Spleen (tissue), 11 donors: ENCODE measurements around the gene KLHL22. TPM values are rescaled to one million over a fixed set of nuclear protein-coding genes. Genes with fewer than 3 reads are reported as not detected.
"Not testable (repeated sequence)": the region's sequence is repeated elsewhere in the genome, so short reads cannot be mapped to it uniquely, and the experiment has no call there.

ENCODE experiments used
- DNase-seq: peaks from one replicate; pipeline ENCODE4 v3.0.0-alpha.2; 2020
- H3K27ac ChIP-seq, 8 donors: fragments of 200-600 bp; sonication (generic) in 7 of 8; 1 replicate in 4 of 8; 2 replicates in 4 of 8; pipeline versions ENCODE4 v1.5.0 to v1.8.0; 2016 to 2021; ENCODE audit warnings: inconsistent platforms in 4 of 8, mild to moderate bottlenecking in 4 of 8, moderate library complexity in 1 of 8
- H3K27me3 ChIP-seq, 7 donors: fragments of 200-600 bp; sonication (generic) in 6 of 7; replicated peaks in 1 of 7; 1 replicate in 4 of 7; 2 replicates in 3 of 7; pipeline versions ENCODE4 v1.5.0 to v1.8.0; 2016 to 2021; ENCODE audit warnings: inconsistent platforms in 3 of 7, mild to moderate bottlenecking in 1 of 7
- H3K36me3 ChIP-seq, 6 donors: fragments of 200-600 bp; sonication (generic) in 5 of 6; 1 replicate in 4 of 6; 2 replicates in 2 of 6; pipeline versions ENCODE4 v1.5.0 to v1.8.0; 2016 to 2021; ENCODE audit warnings: inconsistent platforms in 2 of 6
- H3K4me1 ChIP-seq, 6 donors: fragments of 200-600 bp; sonication (generic) in 5 of 6; 1 replicate in 3 of 6; 2 replicates in 3 of 6; pipeline versions ENCODE4 v1.5.0 to v1.8.0; 2016 to 2021; ENCODE audit warnings: inconsistent platforms in 3 of 6
- H3K4me3 ChIP-seq, 8 donors: fragments of 200-600 bp; sonication (generic) in 7 of 8; 1 replicate in 4 of 8; 2 replicates in 4 of 8; pipeline versions ENCODE4 v1.5.0 to v1.8.0; 2016 to 2021; ENCODE audit warnings: inconsistent platforms in 4 of 8, mild to moderate bottlenecking in 4 of 8, moderate library complexity in 2 of 8
- H3K9me3 ChIP-seq, 8 donors: fragments of 200-600 bp; sonication (generic) in 7 of 8; 1 replicate in 4 of 8; 2 replicates in 4 of 8; pipeline versions ENCODE4 v1.5.0 to v1.8.0; 2016 to 2021; ENCODE audit warnings: inconsistent platforms in 4 of 8
- POLR2A ChIP-seq, 3 donors: fragments of 450-650 bp; IDR thresholded peaks; one replicate each; pipeline ENCODE4 v1.5.1; 2017; ENCODE audit warnings: antibody characterized with exemption in 3 of 3, mild to moderate bottlenecking in 1 of 3
- POLR2AphosphoS5 ChIP-seq, 3 donors: sonication (generic); formaldehyde crosslinking; IDR thresholded peaks; one replicate each; pipeline ENCODE4 v1.5.1; 2017; ENCODE audit warnings: antibody characterized with exemption in 3 of 3
- WGBS, 5 donors: extraction: QIAGEN DNeasy Blood & Tissue Kit in 3 of 5; methylation state at CpG; one replicate each; pipeline versions ENCODE4 v1.1.5 to v1.1.7; 2013 to 2018; 5-methylcytosine and 5-hydroxymethylcytosine counted together
- intact Hi-C: fragments of 100-400 bp; cut with DNase I; formaldehyde crosslinking; loops from one replicate; pipeline ENCODE4 v1.15.0; 2023; ENCODE audit warnings: low total_unique reads
- polyA plus RNA-seq, 3 donors: library from polyadenylated mRNA; stranded (reverse); fragments of 200-250 nt; gene quantifications; one replicate each; pipeline ENCODE4 v1.2.1, GENCODE V29; 2013
- total RNA-seq, 7 donors: library from RNA; depleted of rRNA in 3 of 7; stranded (reverse); fragments of >200 nt in 3 of 7; fragmentation: NEBNext Ultra II Directional in 4 of 7; extraction: Animal tissue kit (Norgen Biotek cat#: 25700) in 4 of 7; gene quantifications; one replicate each; pipeline versions ENCODE4 v1.1.0 to v1.2.1, GENCODE V29; 2016 to 2021
- TF ChIP-seq, protein P1 (sequence below), 11 experiments: fragments of 200-600 bp in 7 of 11; fragments of 450-650 bp in 4 of 11; sonication (generic) in 4 of 11; IDR thresholded peaks in 8 of 11; conservative IDR thresholded peaks in 3 of 11; 1 replicate in 7 of 11; 2 replicates in 4 of 11; pipeline versions ENCODE4 v1.4.0 to v1.8.0; 2016 to 2021; ENCODE audit warnings: antibody characterized with exemption in 11 of 11, inconsistent platforms in 4 of 11, mild to moderate bottlenecking in 1 of 11
- donor health status: healthy with polysubstance abuse.
- donor health status: DM: no; HTN: no; CAD: no; lungs with moderate emphysema.
- donor health status: DM: no; HTN: no; CAD: no.
- donor health status: Bipolar disorder and iron deficiency.
- donor health status: healthy.
- donor health status: DM: no; HTN: no; CAD: no.
- donor health status: DM: yes; HTN: yes; CAD: no.

KLHL22 gene
- total and polyA plus RNA-seq, 10 donors, result 14.0 to 40.6 (median 28.6) TPM

- peak overlapping the region; percentile 70 to 96 (median 92) for H3K27ac ChIP-seq
- intact Hi-C loops, result loop anchor here (10.0 kb wide), 1 partner anchor 55 kb away; no protein-coding TSS in a partner anchor
- 20 to 27% (median 22%) methylated on average over 7 of the region's 7 CpGs for WGBS, 5 donors
- peaks cover 0 to 37% (median 5%) of the 10 kb centered on the region in 6 donors for H3K36me3 ChIP-seq
- H3K9me3 ChIP-seq, result no peaks in the 10 kb centered on the region
- DNase-seq, result peak; percentile 79
- H3K4me3 ChIP-seq, result peak overlapping the region; percentile 74 to 95 (median 89)
- peaks cover 32 to 77% (median 58%) of the 10 kb centered on the region in 6 donors for H3K4me1 ChIP-seq
- peak in 1 of 3 donors; percentile 34 for TF ChIP-seq POLR2A (IDR thresholded peaks at IDR 0.05)
- TF ChIP-seq, protein P1, sequence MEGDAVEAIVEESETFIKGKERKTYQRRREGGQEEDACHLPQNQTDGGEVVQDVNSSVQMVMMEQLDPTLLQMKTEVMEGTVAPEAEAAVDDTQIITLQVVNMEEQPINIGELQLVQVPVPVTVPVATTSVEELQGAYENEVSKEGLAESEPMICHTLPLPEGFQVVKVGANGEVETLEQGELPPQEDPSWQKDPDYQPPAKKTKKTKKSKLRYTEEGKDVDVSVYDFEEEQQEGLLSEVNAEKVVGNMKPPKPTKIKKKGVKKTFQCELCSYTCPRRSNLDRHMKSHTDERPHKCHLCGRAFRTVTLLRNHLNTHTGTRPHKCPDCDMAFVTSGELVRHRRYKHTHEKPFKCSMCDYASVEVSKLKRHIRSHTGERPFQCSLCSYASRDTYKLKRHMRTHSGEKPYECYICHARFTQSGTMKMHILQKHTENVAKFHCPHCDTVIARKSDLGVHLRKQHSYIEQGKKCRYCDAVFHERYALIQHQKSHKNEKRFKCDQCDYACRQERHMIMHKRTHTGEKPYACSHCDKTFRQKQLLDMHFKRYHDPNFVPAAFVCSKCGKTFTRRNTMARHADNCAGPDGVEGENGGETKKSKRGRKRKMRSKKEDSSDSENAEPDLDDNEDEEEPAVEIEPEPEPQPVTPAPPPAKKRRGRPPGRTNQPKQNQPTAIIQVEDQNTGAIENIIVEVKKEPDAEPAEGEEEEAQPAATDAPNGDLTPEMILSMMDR (IDR thresholded peaks at IDR 0.05 in 8 of 11, conservative IDR thresholded peaks at IDR 0.05 in 3 of 11), result no peak
- peak in 1 of 3 donors; percentile 78 for TF ChIP-seq POLR2AphosphoS5 (IDR thresholded peaks at IDR 0.05)
- no peaks in the 10 kb centered on the region for H3K27me3 ChIP-seq
Observed at GRCh38 chr22:20509344-20510047, 13.9 kb upstream of the KLHL22 start.

GRCh38 chr22:20508815-20509271 is 13.2 kb upstream of the KLHL22 start:
- Histone ChIP-seq H3K27me3 (no peaks in the 10 kb centered on the region), H3K4me1 (peaks cover 32 to 70% (median 52%) of the 10 kb centered on the region in 6 donors), H3K27ac (peak overlapping the region; percentile 70 to 96 (median 92)), H3K4me3 (peak overlapping the region; percentile 74 to 95 (median 89)), H3K36me3 (peaks cover 0 to 31% (median 2%) of the 10 kb centered on the region in 6 donors), H3K9me3 (no peaks in the 10 kb centered on the region)
- WGBS, 5 donors, result 21 to 49% (median 39%) methylated on average over 10 of the region's 10 CpGs
- intact Hi-C loops, result no loop called here
- DNase-seq, result no peak
- no peak for TF ChIP-seq POLR2A (IDR thresholded peaks at IDR 0.05)
- no peak for TF ChIP-seq POLR2AphosphoS5 (IDR thresholded peaks at IDR 0.05)
- TF ChIP-seq, protein P1 (IDR thresholded peaks at IDR 0.05 in 8 of 11, conservative IDR thresholded peaks at IDR 0.05 in 3 of 11), result no peak

GRCh38 chr22:20508067-20508755 is 12.6 kb upstream of the KLHL22 start:
- peak; percentile 79 for DNase-seq
- Histone ChIP-seq H3K27ac (peak overlapping the region; percentile 84 to 96 (median 93)), H3K4me1 (peaks cover 32 to 64% (median 48%) of the 10 kb centered on the region in 6 donors), H3K36me3 (peaks cover 0 to 24% (median 0%) of the 10 kb centered on the region in 6 donors), H3K4me3 (peak overlapping the region; percentile 74 to 95 (median 89))
- H3K27me3 ChIP-seq, intact Hi-C loops, H3K9me3 ChIP-seq: not testable (repeated sequence)
- WGBS, 5 donors, result 2 to 7% (median 4%) methylated on average over 21 of the region's 21 CpGs

DNA sequence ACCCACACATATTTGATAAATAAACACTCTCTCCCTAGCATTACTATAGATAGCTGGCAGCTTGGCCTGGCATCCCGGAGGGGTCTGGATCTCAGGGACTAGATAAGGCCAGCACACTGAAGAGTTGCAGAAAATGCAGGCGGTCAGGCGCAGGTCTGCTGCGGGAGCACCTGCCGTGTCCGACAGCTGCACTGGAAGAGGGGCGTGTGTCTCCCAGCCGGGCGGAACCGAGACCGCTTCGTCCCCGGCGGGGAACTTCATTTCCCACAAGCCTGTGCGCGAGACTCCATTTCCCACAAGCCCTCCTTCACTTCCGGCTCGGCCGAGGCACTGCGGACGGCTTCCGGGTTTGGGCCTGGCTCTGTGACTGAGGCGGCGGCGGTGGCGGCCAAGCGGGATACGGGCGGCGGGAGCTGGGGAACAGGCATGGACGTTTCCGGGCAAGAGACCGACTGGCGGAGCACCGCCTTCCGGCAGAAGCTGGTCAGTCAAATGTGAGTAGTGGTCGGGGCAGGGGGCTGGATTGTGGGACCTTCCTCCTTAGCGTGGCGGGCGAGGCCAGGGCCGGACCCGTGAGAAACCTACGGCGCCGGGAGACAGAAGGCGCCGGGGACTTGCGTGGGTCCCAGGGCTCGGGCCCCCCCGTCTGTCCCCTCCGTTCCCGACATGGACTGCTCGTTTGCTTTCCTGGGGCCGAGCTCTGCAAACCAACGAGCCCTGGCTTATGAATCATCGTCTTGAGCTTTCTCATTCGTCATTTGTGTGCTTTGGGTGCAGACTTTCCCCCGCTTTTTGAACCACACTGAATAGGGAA is 11.9 kb upstream of the KLHL22 start, which contains the start of gene MED15:
TSS of gene MED15 (plus strand) at position 358 of the 814 bp plus-strand sequence. CDS start at position 427, 69 bp downstream.
- intact Hi-C loops, result no loop called here
- DNase-seq, result peak; percentile 98
- Histone ChIP-seq H3K27me3 (no peaks in the 10 kb centered on the region), H3K4me1 (peaks cover 32 to 56% (median 46%) of the 10 kb centered on the region in 6 donors), H3K4me3 (peak within 1 kb of the TSS; percentile 74 to 95 (median 89)), H3K27ac (peak within 1 kb of the TSS; percentile 84 to 96 (median 93)), H3K36me3 (peaks cover 0 to 19% (median 0%) of the 10 kb centered on the region in 6 donors), H3K9me3 (no peaks in the 10 kb centered on the region)
- 0 to 1% (median 1%) methylated on average over 42 to 58 of the region's 58 CpGs for WGBS, 5 donors
- TF ChIP-seq POLR2AphosphoS5 (IDR thresholded peaks at IDR 0.05) (peak; percentile 96 to 98 (median 97)), POLR2A (IDR thresholded peaks at IDR 0.05) (peak in 2 of 3 donors; percentile 59 to 83)
- TF ChIP-seq, protein P1 (IDR thresholded peaks at IDR 0.05 in 8 of 11, conservative IDR thresholded peaks at IDR 0.05 in 3 of 11), result peak in 1 of 11 experiments; percentile 14
